Measurements from ENCODE around the gene EYA2.

The EYA2 gene

DNA sequence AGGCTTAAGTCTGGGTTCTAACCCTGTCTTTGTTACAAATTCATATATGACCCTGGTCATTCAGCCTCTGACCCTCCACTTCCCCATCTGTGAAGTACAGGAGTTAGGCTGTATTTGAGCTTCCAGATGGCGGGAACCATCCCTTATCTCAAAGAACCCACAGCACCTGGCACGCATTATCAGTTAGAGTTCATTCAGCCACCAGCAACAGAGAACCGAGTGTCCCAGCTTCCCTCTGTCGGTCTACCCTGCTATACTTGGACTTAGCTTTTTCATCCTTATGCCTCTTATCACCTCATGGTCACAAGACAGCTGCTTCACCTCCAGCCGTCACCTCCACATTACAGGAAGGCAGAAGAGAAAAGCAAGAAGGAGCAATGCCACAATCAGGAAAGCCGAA lies 147.8 kb downstream of the EYA2 start:
- no peak overlapping the region for H3K27ac ChIP-seq (ENCODE audit: low read depth, low read length)
- no peak overlapping the region for H3K4me3 ChIP-seq (ENCODE audit: low read length)
- H3K27me3 ChIP-seq (ENCODE audit: insufficient read depth, low read length): no peaks in the 10 kb centered on the region
- H3K36me3 ChIP-seq (ENCODE audit: insufficient read depth, low read length): no peaks in the 10 kb centered on the region
- no peaks in the 10 kb centered on the region for H3K4me1 ChIP-seq (ENCODE audit: insufficient read depth, low read length)
- H3K9me3 ChIP-seq (ENCODE audit: insufficient read depth, low read depth, low read length): 0 out of 2 replicates have a peak, but pooled peaks cover under 1% of the 10 kb centered on the region
- 93% methylated on average over 6 of the region's 6 CpGs for WGBS
- no peak overlapping the region for H3K9ac ChIP-seq (ENCODE audit: low read depth, low read length)

DNA sequence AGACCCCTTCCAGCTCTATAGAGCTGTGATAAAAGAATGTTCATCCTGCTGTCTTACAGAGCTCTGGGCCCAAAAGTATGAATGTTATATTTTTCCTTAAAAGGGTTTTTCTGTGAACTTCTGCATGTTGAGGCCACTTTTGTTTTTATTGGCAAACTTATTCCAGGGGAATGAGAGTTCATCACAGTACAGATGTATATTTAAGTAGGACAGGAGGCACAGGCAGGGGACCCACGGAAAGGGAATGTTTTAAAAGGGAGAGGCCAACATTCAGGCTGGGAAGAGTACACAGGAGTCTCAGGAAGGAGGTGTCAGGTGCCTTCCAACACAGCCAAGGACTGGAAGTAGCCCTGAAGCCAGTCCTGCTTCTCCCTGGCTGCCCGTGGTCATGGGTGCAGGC lies 148.4 kb downstream of the EYA2 start:
- 80% methylated on average over 2 of the region's 2 CpGs for WGBS
- H3K27ac ChIP-seq (ENCODE audit: low read depth, low read length): no peak overlapping the region
- H3K4me3 ChIP-seq (ENCODE audit: low read length): no peak overlapping the region
- H3K9me3 ChIP-seq (ENCODE audit: insufficient read depth, low read depth, low read length): peaks cover 6% of the 10 kb centered on the region; the same call in 1 of the 2 replicates
- no peaks in the 10 kb centered on the region for H3K27me3 ChIP-seq (ENCODE audit: insufficient read depth, low read length)
- no peaks in the 10 kb centered on the region for H3K4me1 ChIP-seq (ENCODE audit: insufficient read depth, low read length)
- no peak overlapping the region for H3K9ac ChIP-seq (ENCODE audit: low read depth, low read length)
- no peaks in the 10 kb centered on the region for H3K36me3 ChIP-seq (ENCODE audit: insufficient read depth, low read length)

DNA sequence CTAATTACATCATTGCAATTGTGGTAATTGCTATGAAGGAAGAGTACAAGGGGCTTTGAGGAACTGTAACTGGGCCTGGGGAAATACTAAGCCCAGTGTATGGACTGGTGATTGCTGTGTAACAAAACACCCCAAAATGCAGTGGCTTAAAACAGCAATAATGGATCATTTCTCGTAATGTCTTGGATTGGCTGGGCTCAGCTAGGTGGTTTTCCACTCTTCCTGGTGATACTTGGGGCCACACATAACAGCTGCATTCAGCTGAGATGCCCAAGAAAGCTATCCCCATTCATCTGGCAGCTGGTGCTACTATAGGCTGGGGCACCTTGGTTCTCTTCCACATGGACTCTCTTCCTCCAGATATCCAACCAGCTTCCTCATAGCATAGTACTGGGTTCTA lies 150.3 kb downstream of the EYA2 start:
- Histone ChIP-seq H3K4me1 (ENCODE audit: insufficient read depth, low read length) (no peaks in the 10 kb centered on the region), H3K36me3 (ENCODE audit: insufficient read depth, low read length) (no peaks in the 10 kb centered on the region), H3K9ac (ENCODE audit: low read depth, low read length) (no peak overlapping the region), H3K27me3 (ENCODE audit: insufficient read depth, low read length) (no peaks in the 10 kb centered on the region), H3K27ac (ENCODE audit: low read depth, low read length) (no peak overlapping the region), H3K9me3 (ENCODE audit: insufficient read depth, low read depth, low read length) (peaks cover 6% of the 10 kb centered on the region; the same call in 1 of the 2 replicates), H3K4me3 (ENCODE audit: low read length) (no peak overlapping the region)
- WGBS: 92% methylated on average over 1 of the region's 1 CpG

DNA sequence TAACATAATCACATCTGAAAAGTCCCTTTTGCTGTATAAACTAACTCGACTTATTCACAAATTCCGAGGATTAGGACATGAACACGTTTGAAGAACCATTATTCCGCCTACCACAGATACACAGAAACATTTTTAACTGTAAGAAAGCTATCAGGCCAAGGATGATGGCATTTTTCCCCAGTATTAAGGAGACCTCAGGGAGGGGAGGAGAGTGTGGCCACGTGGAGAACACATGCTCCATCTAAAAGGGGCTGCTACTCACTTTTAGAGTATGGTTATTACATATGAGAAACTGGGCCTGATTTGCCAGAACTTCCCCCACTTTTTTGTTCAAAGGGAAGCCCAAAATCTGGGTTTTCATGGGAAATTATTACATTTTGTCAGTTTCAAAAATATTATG lies 153.4 kb downstream of the EYA2 start:
- 88% methylated on average over 5 of the region's 5 CpGs for WGBS
- Histone ChIP-seq H3K9me3 (ENCODE audit: insufficient read depth, low read depth, low read length) (peaks cover 6% of the 10 kb centered on the region; the same call in 1 of the 2 replicates), H3K4me3 (ENCODE audit: low read length) (no peak overlapping the region), H3K4me1 (ENCODE audit: insufficient read depth, low read length) (no peaks in the 10 kb centered on the region), H3K27ac (ENCODE audit: low read depth, low read length) (no peak overlapping the region), H3K9ac (ENCODE audit: low read depth, low read length) (no peak overlapping the region), H3K27me3 (ENCODE audit: insufficient read depth, low read length) (no peaks in the 10 kb centered on the region), H3K36me3 (ENCODE audit: insufficient read depth, low read length) (no peaks in the 10 kb centered on the region)

DNA sequence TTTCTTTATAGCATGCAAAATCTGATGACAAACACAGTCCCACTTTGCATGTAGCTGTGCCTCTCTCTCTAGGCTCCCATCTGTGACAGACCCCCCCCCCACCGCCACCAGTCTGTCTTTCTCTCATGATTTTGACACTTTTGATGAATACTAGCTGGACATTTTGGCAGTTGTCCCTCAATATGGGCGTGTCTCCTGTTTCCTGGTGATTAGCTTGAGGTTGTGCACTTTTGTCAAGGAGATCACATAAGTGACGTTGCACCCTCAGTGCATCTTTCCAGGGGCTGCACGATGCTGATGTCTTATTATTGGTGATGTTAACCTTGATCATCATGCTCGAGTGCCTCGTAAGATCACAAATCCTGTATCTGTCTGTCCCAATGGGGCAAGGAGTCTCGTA lies 155.1 kb downstream of the EYA2 start:
- H3K36me3 ChIP-seq (ENCODE audit: insufficient read depth, low read length): no peaks in the 10 kb centered on the region
- H3K27ac ChIP-seq (ENCODE audit: low read depth, low read length): no peak overlapping the region
- H3K4me1 ChIP-seq (ENCODE audit: insufficient read depth, low read length): no peaks in the 10 kb centered on the region
- 90% methylated on average over 7 of the region's 7 CpGs for WGBS
- peaks cover 6% of the 10 kb centered on the region; the same call in 1 of the 2 replicates for H3K9me3 ChIP-seq (ENCODE audit: insufficient read depth, low read depth, low read length)
- H3K9ac ChIP-seq (ENCODE audit: low read depth, low read length): no peak overlapping the region
- no peaks in the 10 kb centered on the region for H3K27me3 ChIP-seq (ENCODE audit: insufficient read depth, low read length)
- H3K4me3 ChIP-seq (ENCODE audit: low read length): no peak overlapping the region

DNA sequence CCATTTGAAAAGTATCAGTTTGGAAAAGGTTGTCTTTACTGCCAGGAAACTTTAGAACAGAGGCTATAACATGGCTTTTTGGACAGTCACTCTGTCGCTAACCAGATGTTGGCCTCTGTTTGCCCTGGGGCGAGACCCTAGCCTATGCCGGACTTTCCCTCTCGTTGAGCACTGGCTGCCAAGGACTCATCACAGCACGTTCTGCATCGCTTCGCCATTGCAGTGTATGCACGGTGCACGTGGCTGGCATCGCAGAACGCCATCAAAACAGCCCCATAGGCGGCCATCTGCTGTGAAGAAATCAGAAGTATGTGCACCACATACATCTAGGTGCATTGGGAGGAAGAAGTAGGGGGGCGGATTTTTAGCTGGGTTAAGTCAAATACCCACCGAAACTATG lies 156.4 kb downstream of the EYA2 start:
- Histone ChIP-seq H3K4me1 (ENCODE audit: insufficient read depth, low read length) (no peaks in the 10 kb centered on the region), H3K27me3 (ENCODE audit: insufficient read depth, low read length) (no peaks in the 10 kb centered on the region), H3K9ac (ENCODE audit: low read depth, low read length) (no peak overlapping the region), H3K4me3 (ENCODE audit: low read length) (no peak overlapping the region), H3K36me3 (ENCODE audit: insufficient read depth, low read length) (no peaks in the 10 kb centered on the region), H3K9me3 (ENCODE audit: insufficient read depth, low read depth, low read length) (peaks cover 6% of the 10 kb centered on the region; the same call in 1 of the 2 replicates), H3K27ac (ENCODE audit: low read depth, low read length) (no peak overlapping the region)
- 94% methylated on average over 14 of the region's 14 CpGs for WGBS

DNA sequence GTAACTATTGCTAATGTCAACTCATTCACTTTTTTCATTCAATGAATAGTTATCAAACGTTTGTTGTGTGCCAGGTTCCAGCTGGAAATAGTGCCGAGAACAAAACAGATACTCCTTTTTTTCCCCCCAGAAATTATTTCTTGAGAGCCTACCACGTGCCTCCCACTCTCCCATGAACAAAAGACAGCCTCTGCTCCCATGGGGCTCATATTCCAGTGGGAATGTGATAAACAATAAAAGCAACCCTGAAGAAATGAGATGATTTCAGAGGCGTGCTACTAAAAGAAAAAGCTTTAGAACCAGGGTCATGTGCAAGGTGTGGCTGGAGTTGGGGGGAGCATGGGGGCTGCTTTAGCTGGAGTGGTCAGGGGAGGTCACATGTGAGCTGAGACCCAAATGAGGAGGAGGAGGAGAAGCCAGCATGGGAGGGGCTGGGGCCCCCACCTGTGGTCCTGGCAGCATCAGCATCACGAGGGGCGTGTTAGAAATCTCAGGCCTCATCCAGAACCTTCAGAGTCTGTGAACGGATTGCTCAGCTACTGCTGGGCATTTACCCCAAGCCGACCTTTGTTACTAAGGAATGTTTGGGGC lies 157.4 kb downstream of the EYA2 start:
- H3K4me3 ChIP-seq (ENCODE audit: low read length): no peak overlapping the region
- WGBS: 85% methylated on average over 8 of the region's 8 CpGs
- H3K27me3 ChIP-seq (ENCODE audit: insufficient read depth, low read length): no peaks in the 10 kb centered on the region

DNA sequence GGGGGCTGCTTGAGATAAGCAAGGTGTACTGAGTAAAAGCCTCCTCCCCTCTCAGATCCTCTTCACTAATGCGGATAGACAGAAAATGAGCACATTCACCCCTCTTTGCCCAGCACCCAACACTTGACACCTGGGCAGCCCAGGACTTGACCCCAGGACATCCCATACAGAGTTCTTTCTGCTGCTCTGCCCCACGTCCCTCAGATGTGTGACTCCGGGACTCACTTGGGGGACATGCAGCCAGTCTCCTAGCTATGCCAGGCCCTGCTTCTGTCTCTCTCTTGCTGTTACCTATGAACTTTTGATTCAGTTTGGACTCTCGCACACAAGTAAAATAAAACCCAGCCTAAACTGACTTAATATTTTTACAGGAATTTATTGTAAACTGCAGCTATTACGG lies 159.9 kb downstream of the EYA2 start:
- H3K27ac ChIP-seq (ENCODE audit: low read depth, low read length): no peak overlapping the region
- no peaks in the 10 kb centered on the region for H3K9me3 ChIP-seq (ENCODE audit: insufficient read depth, low read depth, low read length)
- no peak overlapping the region for H3K4me3 ChIP-seq (ENCODE audit: low read length)
- H3K4me1 ChIP-seq (ENCODE audit: insufficient read depth, low read length): no peaks in the 10 kb centered on the region
- 94% methylated on average over 5 of the region's 5 CpGs for WGBS
- no peaks in the 10 kb centered on the region for H3K27me3 ChIP-seq (ENCODE audit: insufficient read depth, low read length)
- H3K9ac ChIP-seq (ENCODE audit: low read depth, low read length): no peak overlapping the region
- no peaks in the 10 kb centered on the region for H3K36me3 ChIP-seq (ENCODE audit: insufficient read depth, low read length)

More for the DNA sequence above, 157.4 kb downstream of the EYA2 start:
- Histone ChIP-seq H3K27ac (ENCODE audit: low read depth, low read length) (no peak overlapping the region), H3K36me3 (ENCODE audit: insufficient read depth, low read length) (no peaks in the 10 kb centered on the region), H3K9me3 (ENCODE audit: insufficient read depth, low read depth, low read length) (peaks cover 6% of the 10 kb centered on the region; the same call in 1 of the 2 replicates), H3K4me1 (ENCODE audit: insufficient read depth, low read length) (no peaks in the 10 kb centered on the region), H3K9ac (ENCODE audit: low read depth, low read length) (no peak overlapping the region)

DNA sequence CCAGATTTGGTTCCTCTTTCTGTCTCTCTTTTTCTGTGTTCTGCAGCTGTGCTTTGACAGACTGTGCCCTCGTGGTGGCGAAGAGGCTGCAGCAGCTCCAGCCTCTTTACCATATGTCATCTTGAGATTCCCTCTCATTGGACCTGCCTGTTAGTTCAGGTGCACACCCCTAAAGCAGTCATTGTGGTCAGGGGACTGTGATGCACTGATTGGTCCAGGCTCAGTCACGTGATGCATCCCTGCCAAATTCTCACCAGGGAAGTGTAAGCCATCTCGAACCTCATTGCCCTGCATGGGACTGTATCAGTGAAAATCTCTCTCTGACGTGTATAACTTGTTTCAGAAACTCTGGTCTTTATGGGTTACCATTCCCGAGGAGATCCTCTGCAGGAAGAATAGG lies 160.3 kb downstream of the EYA2 start:
- Histone ChIP-seq H3K4me3 (ENCODE audit: low read length) (no peak overlapping the region), H3K9ac (ENCODE audit: low read depth, low read length) (no peak overlapping the region), H3K27ac (ENCODE audit: low read depth, low read length) (no peak overlapping the region), H3K4me1 (ENCODE audit: insufficient read depth, low read length) (no peaks in the 10 kb centered on the region), H3K27me3 (ENCODE audit: insufficient read depth, low read length) (no peaks in the 10 kb centered on the region), H3K9me3 (ENCODE audit: insufficient read depth, low read depth, low read length) (no peaks in the 10 kb centered on the region), H3K36me3 (ENCODE audit: insufficient read depth, low read length) (no peaks in the 10 kb centered on the region)
- 87% methylated on average over 6 of the region's 6 CpGs for WGBS

DNA sequence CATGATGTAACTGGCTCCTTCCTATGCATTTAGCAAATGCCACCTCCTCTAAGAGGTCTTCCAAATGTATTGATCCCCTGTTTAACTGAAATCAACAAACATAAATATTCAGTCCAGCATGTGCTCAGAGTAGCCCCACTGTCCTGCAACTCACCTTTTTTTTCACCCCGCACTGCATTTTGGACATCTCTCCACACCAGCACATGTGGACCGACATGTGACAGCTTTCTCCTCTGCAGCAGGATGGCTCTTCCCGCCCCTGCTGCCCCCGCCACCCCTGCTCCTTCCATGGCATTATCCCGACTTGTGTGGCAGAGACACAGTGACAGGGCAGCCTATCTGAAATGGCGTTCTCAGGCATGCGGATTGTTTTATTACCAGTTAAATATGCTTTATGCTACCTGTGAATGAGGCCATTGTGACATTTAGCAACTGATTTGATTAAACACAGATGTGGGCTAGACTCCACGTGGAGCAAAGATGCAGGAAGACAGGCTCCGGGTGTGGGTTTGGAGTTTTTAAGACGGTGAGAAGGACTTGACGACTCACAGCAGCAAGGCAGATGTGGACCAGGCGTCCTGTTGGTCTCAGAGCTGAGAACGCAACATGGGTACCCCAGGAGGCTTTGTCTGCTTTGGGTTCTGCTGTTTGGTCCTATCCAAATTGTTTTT lies 161.2 kb downstream of the EYA2 start:
- no peaks in the 10 kb centered on the region for H3K36me3 ChIP-seq (ENCODE audit: insufficient read depth, low read length)
- no peaks in the 10 kb centered on the region for H3K27me3 ChIP-seq (ENCODE audit: insufficient read depth, low read length)
- no peak overlapping the region for H3K27ac ChIP-seq (ENCODE audit: low read depth, low read length)
- H3K4me3 ChIP-seq (ENCODE audit: low read length): no peak overlapping the region
- H3K4me1 ChIP-seq (ENCODE audit: insufficient read depth, low read length): no peaks in the 10 kb centered on the region
- no peak overlapping the region for H3K9ac ChIP-seq (ENCODE audit: low read depth, low read length)
- 90% methylated on average over 13 of the region's 13 CpGs for WGBS
- H3K9me3 ChIP-seq (ENCODE audit: insufficient read depth, low read depth, low read length): no peaks in the 10 kb centered on the region

DNA sequence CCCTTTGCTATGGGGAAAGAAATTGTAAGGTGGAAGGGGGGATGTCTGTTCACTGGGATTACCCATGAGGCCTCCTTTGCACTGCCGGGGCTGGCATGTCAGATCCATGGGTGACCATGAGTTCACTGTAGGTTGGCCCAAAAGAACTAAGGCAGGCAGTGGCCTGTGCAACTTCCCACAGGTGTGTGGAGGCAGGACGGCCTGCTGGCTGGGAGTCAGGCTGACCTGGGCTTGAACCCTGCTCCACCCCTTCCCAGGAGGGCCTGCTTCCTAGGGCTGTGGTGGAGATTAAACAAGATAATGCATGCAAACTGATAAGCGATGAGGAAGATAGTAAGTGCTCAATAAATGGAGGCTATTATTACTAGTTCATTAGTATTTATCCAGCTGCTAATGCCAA lies 163.0 kb downstream of the EYA2 start:
- H3K9me3 ChIP-seq (ENCODE audit: insufficient read depth, low read depth, low read length): no peaks in the 10 kb centered on the region
- WGBS: 92% methylated on average over 2 of the region's 3 CpGs
- H3K4me3 ChIP-seq (ENCODE audit: low read length): no peak overlapping the region
- H3K9ac ChIP-seq (ENCODE audit: low read depth, low read length): no peak overlapping the region
- no peaks in the 10 kb centered on the region for H3K4me1 ChIP-seq (ENCODE audit: insufficient read depth, low read length)
- H3K27me3 ChIP-seq (ENCODE audit: insufficient read depth, low read length): no peaks in the 10 kb centered on the region
- no peak overlapping the region for H3K27ac ChIP-seq (ENCODE audit: low read depth, low read length)
- no peaks in the 10 kb centered on the region for H3K36me3 ChIP-seq (ENCODE audit: insufficient read depth, low read length)

Data from HUES64 (cell line).